Measurements from ENCODE around the gene MYDGF.
A peak's percentile ranks its signal among the peaks of the same experiment; 100 is the strongest.
"Not testable (repeated sequence)": the region's sequence is repeated elsewhere in the genome, so short reads cannot be mapped to it uniquely, and the experiment has no call there.

Gene MYDGF

DNA sequence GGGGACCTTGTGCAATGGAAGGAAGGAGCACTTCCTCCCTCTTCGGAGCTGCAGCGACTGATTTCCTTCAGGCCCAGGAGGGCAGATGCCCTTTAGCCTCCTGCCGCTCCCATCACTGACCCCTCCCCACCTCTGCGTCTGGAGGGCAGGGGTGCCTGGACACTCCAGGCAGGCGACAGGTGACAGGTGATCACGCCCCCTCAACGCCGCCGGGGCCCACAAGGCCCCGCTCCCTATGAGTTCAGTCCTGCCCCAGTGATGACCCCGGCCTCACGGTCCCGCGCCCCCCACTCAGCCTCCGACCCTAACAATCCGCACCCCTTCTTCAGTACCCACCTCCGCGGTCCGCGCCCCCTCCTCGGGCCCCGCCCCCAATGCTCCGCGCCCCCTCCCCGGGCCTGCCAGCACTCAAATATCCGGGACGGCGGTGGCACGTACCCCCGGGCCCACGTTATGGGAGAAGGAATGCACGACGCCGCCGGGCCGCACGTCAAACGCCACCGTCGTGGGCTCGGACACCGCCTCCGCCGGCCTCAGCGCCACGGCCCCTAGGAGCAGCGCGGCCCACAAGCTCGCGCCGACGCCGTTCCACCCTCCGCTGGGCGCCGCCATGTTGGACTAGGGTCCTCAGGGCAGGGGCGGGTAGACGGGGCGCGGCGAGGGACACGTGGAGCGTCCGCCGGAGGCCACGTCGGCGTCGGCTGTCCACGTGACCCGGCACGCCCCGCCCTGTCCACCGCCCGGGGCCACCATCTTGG, at the start of gene MYDGF:
TSS of gene MYDGF (minus strand) at position 620 of the 758 bp plus-strand sequence. CDS start at position 612, 8 bp downstream.
- peak; percentile 71 for DNase-seq (ENCODE audit: low spot score)

DNA sequence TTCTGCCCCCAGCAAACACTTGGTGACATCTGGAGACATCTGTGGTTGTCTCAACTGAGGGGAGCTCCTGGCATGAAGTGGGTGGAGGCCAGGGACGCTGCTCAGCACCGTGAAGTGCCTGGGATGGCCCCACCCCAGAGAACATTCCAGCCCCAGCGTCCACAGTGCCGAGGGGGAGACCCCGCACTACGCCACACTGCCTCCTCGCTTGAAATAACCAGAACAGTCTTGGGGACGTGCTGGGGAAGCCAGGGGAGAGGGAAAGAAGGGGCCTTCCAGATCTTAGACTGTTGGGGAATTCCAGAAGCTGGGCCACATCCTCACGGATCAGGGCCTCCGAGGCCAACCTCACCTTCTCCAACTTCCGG, 49.3 kb upstream of the MYDGF start:
- DNase-seq (ENCODE audit: low spot score) = no peak

GRCh38 chr19:4717966-4718701, 48.0 kb upstream of the MYDGF start:
- DNase-seq (ENCODE audit: low spot score) = no peak

GRCh38 chr19:4717191-4717965, 47.2 kb upstream of the MYDGF start:
- DNase-seq (ENCODE audit: low spot score) = no peak

- no peak for DNase-seq (ENCODE audit: low spot score)
Observed at GRCh38 chr19:4715529-4716221, 45.5 kb upstream of the MYDGF start.

DNA sequence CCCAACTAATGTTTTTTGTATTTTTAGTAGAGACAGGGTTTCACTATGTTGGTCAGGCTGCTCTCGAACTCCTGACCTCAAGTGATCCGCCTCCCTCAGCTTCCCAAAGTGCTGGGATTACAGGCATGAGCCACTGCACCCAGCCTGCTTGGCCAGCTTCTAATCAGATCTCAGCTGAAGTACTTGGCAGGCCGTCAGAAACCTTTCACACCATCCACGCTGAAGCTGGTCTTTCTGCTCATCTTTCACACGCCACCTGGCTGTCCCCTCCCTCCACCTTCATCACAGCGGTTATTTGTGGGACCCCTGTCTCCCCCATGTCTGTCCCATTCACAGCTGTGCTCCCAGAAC, 45.0 kb upstream of the MYDGF start:
- DNase-seq (ENCODE audit: low spot score) = not testable (repeated sequence)

- no peak for DNase-seq (ENCODE audit: low spot score)
Observed at GRCh38 chr19:4714016-4714415, 43.9 kb upstream of the MYDGF start.

DNA sequence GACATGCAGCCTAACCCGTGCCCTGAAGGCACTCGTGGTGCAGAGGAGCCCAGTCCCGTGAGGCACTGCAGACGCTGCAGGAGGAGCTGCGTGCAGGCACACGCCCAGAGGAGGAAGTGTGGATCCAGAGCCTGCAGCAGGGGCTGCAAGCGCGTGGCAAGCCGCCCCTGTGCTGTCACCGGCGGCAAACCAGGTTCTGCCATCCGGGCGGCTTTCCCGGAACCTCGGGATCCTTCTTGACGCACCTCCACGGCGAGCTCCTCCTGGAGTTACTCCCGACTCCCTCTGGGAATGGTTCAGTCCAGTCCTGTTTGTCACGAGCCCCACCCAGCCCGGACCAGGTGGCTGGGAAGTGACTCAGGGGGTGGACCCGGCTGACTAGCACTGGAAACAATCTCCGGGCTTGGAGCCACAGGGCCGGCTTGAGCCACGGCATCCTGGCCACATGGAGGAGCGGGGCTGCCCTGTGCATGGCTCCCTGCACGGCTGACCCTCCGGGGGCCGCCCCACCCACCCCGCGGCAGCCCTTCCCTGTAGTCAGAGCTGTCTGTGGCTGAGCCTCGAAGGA, 43.3 kb upstream of the MYDGF start:
- no peak for DNase-seq (ENCODE audit: low spot score)

- no peak for DNase-seq (ENCODE audit: low spot score)
Observed at GRCh38 chr19:4712771-4713170, 42.6 kb upstream of the MYDGF start.

- no peak for DNase-seq (ENCODE audit: low spot score)
Observed at GRCh38 chr19:4711211-4711610, 41.1 kb upstream of the MYDGF start.

- DNase-seq (ENCODE audit: low spot score) = no peak
Observed at GRCh38 chr19:4710281-4710600, 40.1 kb upstream of the MYDGF start.

DNA sequence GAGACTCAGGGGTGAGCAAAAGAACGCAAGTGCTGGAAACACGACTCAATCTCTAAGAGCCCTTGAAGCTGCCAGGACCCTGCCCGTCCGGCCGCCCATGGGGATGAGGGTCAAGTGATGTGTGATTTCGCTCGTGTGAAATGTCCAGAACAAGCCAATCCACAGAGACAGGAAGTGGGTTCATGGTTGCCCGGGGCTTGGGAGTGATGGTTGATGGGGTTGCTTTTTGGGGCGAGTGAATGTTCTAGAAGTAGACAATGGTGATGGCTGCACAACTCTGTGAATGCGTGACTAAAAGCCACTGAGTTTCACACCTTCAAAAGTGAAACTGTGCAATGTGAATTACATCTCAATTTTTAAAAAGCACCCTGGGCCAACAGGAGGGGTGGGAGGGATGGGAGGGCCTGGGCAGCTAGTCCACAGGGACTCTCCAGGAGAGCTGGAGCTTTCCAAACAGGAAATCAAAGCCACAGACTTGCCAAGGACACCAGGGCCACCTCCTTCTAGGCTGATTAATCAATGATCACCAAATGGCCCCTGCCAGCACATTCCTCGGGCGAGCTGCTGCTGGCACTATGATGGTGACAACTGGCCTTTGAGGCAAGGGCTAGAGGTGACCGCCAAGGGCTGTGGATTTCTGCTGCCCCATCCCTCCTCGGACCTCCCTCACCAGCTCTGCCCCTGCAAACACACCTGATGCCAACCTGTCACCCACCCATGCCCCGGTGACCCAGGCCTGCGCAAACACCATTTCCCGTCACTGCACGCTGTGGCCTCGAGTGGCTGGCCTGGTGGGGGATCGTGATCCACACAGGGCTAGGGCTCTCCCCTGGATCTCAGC, 39.5 kb upstream of the MYDGF start:
- DNase-seq (ENCODE audit: low spot score) = no peak

- no peak for DNase-seq (ENCODE audit: low spot score)
Observed at GRCh38 chr19:4707956-4708650, 38.0 kb upstream of the MYDGF start.

- DNase-seq (ENCODE audit: low spot score) = no peak
Observed at GRCh38 chr19:4707322-4707721, 37.2 kb upstream of the MYDGF start.

DNA sequence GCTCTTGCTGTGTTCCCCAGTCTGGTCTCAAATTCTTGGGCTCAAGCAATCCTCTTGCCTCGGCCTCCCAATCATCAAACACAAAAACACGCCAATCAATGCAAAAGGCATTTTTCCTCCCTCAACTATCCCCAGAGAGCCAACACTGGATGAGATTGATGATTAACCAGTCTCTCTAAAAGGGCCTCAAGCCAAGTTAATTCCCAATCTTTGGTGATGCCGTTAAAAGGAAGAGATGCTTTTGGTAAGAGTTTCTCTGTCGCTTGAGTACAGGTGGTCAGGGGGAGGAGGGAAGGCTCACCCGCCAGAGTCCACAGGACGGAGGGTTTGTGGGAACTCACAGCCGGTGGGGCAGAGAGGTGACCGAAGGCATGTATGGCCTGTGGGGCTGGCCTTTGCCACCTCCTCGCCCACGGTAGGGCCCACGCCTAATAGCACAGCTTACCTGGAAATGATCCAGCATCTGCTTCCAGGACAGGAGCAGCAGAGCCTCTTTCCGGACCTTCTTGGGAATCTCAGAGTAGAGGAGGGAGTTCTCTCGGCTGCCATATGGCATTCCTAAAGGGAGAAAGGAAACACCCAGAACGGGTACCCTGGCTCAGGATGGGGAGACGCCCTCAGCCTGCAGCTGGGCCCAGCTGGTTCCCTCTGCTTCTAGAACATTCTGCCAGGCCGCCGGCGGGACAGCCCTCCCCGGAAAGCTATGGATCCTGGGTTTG, 35.4 kb upstream of the MYDGF start:
- no peak for DNase-seq (ENCODE audit: low spot score)

DNA sequence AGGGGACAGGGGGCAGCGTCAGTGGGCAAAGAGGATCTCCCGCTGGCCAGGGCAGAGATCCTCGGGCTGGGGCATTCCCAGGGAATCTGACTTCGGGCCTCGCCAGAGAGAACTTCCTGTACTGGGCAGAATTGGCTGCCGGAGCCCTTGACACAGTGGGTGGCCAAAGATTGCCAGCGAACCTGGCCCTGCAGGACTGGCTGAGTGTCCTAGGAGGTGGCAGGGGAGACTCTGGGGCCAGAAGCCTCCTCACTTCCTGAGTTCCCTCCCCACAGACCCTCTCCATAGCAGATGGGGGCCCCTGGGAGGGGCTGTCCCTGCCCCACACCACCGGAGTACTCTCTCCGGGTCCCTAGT, 34.2 kb upstream of the MYDGF start:
- DNase-seq (ENCODE audit: low spot score) = no peak

DNA sequence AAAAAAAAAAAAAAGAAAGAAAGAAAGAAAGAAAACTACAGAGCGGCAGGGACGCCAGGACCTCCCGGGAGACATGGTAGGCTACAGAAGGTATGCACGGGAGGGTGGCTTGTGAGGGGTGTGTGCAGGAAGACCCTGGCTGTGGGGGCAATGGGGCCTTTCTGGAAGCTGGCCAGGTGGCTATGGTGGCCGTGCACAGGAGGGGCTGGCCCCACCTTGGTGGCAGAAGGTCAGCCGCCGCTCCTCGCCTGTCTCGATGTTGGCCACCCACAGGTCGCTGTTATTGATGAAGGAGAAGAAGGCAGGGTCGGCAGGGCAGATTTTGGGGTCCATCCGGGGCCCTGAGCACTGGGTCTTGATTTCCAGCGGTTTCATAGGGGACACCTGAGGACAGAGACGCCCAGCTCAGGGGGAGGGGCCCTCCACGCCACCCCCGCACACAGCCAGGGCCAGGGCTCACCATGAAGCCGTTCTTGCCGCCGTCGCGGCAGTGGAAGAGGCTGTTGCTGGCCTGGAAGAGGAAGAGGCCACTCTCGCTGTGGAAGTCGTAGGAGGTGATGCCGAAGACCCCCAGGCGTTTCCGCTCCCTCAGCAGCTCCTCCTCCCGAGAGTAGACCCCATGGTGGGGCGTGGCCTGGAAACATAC, 33.7 kb upstream of the MYDGF start:
- no peak for DNase-seq (ENCODE audit: low spot score)

DNA sequence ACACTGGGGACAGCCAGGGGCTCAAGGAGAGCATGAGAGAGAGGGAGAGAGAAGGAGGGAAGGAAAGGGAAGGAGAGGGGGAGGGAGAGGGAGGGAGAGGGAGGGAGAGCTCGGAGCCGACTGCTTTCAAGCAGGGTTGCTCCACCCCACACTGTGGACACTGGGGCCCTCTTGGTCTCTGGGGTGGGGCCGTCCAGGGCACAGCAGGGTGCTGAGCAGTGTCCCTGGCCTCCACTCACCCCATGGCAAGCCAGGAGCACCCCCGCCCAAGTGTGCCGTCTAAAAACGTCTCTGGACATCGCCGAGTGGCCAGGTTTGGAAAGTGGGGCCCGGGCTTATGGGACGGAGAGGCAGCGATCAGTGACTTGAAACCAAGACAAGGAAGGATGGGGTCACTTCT, 32.6 kb upstream of the MYDGF start:
- DNase-seq (ENCODE audit: low spot score) = no peak

DNA sequence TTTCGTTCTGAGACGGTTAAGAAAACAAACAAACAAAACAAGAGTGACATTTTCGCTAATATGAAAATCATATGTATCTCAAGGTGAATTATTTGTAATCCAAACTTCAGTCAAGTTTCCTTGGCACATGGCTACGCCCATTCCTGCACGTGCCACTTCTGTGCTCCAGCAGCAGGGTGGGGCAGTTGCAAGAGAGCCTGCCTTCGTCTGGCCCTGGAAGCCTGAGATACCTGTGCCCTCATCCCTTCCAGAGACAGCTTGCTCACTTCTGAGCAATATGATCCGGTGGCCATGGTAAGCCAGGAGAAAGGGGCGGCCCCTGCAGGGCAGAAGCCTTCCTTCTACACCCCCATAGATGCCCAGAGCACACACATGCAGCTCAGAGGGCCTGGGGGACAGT, 31.4 kb upstream of the MYDGF start:
- DNase-seq (ENCODE audit: low spot score) = no peak

DNA sequence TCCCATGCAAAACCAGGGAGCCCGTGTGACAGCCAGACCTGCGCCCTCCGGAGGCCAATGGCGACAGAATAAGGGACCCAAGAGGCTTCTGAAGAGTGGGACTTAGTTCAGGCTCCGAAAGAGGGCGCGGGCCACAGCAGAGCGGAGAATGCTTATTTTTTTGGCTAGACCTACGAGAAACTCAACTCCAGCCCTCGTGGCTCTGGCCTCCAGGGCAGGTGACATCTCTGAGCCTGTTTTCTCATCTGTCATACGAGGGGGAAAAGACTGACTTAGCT, 30.5 kb upstream of the MYDGF start:
- DNase-seq (ENCODE audit: low spot score) = no peak
